Placental pericyte (primary cell): ENCODE measurements around the gene CCT6B. TPM values are rescaled to one million over a fixed set of nuclear protein-coding genes. Genes with fewer than 3 reads are reported as not detected.

Source experiments
- total RNA-seq: library from RNA; depleted of rRNA; stranded (reverse); fragments of >200 nt; gene quantifications from 2 replicates; pipeline ENCODE4 v1.2.3, GENCODE V29; 2012

Gene CCT6B, protein sequence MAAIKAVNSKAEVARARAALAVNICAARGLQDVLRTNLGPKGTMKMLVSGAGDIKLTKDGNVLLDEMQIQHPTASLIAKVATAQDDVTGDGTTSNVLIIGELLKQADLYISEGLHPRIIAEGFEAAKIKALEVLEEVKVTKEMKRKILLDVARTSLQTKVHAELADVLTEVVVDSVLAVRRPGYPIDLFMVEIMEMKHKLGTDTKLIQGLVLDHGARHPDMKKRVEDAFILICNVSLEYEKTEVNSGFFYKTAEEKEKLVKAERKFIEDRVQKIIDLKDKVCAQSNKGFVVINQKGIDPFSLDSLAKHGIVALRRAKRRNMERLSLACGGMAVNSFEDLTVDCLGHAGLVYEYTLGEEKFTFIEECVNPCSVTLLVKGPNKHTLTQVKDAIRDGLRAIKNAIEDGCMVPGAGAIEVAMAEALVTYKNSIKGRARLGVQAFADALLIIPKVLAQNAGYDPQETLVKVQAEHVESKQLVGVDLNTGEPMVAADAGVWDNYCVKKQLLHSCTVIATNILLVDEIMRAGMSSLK
- 1.1 and 5.0 TPM in 2 replicates for total RNA-seq

DNA sequence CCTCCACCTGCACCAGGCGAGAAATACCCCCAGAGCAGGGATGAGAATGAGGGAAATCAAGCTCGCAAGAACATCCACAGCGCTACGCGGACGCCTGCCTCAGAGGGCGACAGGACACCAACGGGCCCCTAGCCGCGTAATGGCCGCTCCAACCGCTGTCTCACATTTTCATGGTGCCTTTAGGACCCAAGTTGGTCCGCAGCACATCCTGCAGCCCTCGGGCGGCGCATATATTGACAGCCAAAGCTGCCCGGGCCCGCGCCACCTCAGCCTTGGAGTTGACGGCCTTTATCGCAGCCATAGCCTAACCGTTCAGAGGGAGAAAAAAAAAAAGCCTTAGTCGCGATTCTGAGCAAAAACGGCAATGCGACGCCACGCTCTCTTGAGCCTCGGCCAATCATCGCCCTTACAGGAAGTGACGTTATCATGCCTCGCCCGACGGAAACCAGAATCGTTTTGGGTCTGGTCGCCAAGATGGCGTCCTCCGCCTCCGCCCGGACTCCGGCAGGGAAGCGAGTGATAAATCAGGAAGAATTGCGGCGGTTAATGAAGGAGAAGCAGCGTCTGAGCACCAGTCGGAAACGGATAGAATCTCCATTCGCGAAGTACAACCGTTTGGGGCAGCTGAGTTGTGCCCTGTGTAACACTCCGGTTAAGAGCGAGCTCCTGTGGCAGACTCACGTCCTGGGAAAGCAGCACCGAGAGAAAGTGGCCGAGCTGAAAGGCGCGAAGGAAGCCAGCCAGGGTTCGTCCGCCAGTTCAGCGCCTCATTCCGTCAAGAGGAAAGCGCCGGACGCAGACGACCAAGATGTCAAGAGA, at the start of gene CCT6B, which contains the start of gene ZNF830:
Gene CCT6B (minus strand): TSS at position 368 of the 819 bp plus-strand sequence. CDS start 67 bp downstream, at position 301.
Gene ZNF830 (plus strand): TSS at position 448 of the 819 bp plus-strand sequence. CDS start 27 bp downstream, at position 475.

DNA sequence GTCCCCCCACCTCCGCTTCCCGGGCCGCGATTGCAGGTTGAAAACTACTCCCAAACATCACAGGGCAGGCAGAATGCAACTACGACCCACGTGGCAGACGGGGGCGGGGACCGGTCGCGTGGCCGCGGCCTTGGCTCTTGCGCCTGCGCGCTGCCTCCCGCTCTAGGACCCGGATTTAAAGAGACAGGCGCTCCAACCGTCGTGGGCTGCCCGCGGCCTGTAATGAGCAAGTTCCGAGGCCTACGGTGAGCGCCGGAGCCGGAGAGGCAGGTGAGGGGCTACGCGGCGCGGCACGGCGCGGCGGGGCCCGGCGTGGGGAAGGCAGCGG, 19.1 kb upstream of the CCT6B start, which contains the start of gene LIG3:
Gene LIG3 (plus strand): TSS at position 160 of the 328 bp plus-strand sequence. CDS start 2,494 bp downstream, outside the sequence.

Other genes starting within 250 kb of the CCT6B start
- gene ZNF830, start 80 bp upstream of the CCT6B start, total RNA-seq, result 12.6 and 13.1 TPM in 2 replicates
- gene LIG3, start 19.1 kb upstream of the CCT6B start, total RNA-seq, result 32.4 and 50.4 TPM in 2 replicates
- 25.8 and 30.9 TPM in 2 replicates for gene RFFL, start 102.2 kb upstream of the CCT6B start, total RNA-seq
- gene RAD51D, start 158.4 kb upstream of the CCT6B start, total RNA-seq, result 7.2 and 13.6 TPM in 2 replicates
- not detected in 2 replicates for gene FNDC8, start 160.2 kb upstream of the CCT6B start, total RNA-seq
- gene NLE1, start 180.8 kb upstream of the CCT6B start, total RNA-seq, result 15.5 and 23.9 TPM in 2 replicates
- not detected in 2 replicates for gene UNC45B, start 186.4 kb upstream of the CCT6B start, total RNA-seq
- gene SLC35G3, start 232.9 kb upstream of the CCT6B start, total RNA-seq, result not detected in 2 replicates